Tibial artery (tissue), 4 donors: ENCODE measurements around the gene RPH3AL.

Experiments
- DNase-seq, 2 donors: peaks; one replicate each; pipeline ENCODE4 v3.0.0-alpha.2; 2019
- H3K27ac ChIP-seq, 2 donors: fragments of 200-600 bp; sonication (generic) in 1 of 2; 1 replicate in 1 of 2; 2 replicates in 1 of 2; pipeline ENCODE4 v1.5.1; 2018 to 2019; ENCODE audit warnings: mild to moderate bottlenecking in 1 of 2
- H3K27me3 ChIP-seq, 2 donors: fragments of 200-600 bp; sonication (generic) in 1 of 2; one replicate each; pipeline versions ENCODE4 v1.5.1 to v1.6.0; 2016 to 2019
- H3K36me3 ChIP-seq, 3 donors: fragments of 200-600 bp; sonication (generic) in 2 of 3; one replicate each; pipeline ENCODE4 v1.5.1; 2016 to 2019; ENCODE audit warnings: mild to moderate bottlenecking in 2 of 3
- H3K4me1 ChIP-seq, 4 donors: fragments of 200-600 bp; sonication (generic) in 2 of 4; 1 replicate in 3 of 4; 2 replicates in 1 of 4; pipeline ENCODE4 v1.5.1; 2016 to 2019
- H3K4me3 ChIP-seq, 2 donors: fragments of 200-600 bp; sonication (generic) in 1 of 2; 1 replicate in 1 of 2; 2 replicates in 1 of 2; pipeline ENCODE4 v1.5.1; 2018 to 2019; ENCODE audit warnings: mild to moderate bottlenecking in 2 of 2
- H3K9me3 ChIP-seq, 3 donors: fragments of 200-600 bp; sonication (generic) in 1 of 3; one replicate each; pipeline ENCODE4 v1.5.1; 2016 to 2019
- intact Hi-C: fragments of 100-400 bp; cut with DNase I; formaldehyde crosslinking; loops from one replicate; pipeline ENCODE4 v1.15.0; 2023; ENCODE audit warnings: low total_unique reads
- TF ChIP-seq, protein P1 (sequence below), 2 experiments: fragments of 200-600 bp in 1 of 2; fragments of 450-650 bp in 1 of 2; IDR thresholded peaks; one replicate each; pipeline ENCODE4 v1.5.1; 2017 to 2019; ENCODE audit warnings: antibody characterized with exemption in 2 of 2, mild to moderate bottlenecking in 1 of 2, moderate library complexity in 1 of 2

The RPH3AL gene

DNA sequence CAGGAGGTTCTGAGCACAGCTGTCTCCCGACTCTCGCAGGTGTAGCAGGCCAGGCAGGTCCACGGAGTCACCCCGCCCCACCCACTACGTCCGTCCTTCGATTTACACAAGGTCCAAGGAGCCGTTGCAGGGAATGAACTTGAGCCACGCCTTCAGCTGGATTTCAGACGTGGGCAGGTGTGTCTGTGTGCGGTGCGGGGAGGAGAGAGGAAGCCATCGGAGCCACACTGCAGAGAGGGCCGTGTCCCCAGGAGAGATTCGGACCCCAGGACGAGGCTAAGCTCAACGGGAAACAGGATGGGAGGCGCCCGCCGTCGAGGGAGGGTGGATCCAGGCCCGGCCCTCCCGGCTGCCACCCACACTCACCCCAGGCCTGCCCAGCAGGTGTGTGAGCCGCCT lies 50.3 kb downstream of the RPH3AL start:
- Histone ChIP-seq H3K27ac (no peak overlapping the region), H3K36me3 (no peaks in the 10 kb centered on the region), H3K27me3 (peaks cover 0 to 45% of the 10 kb centered on the region in 2 donors), H3K4me1 (no peaks in the 10 kb centered on the region), H3K9me3 (no peaks in the 10 kb centered on the region), H3K4me3 (no peak overlapping the region)
- no peak for DNase-seq
- TF ChIP-seq, protein P1, sequence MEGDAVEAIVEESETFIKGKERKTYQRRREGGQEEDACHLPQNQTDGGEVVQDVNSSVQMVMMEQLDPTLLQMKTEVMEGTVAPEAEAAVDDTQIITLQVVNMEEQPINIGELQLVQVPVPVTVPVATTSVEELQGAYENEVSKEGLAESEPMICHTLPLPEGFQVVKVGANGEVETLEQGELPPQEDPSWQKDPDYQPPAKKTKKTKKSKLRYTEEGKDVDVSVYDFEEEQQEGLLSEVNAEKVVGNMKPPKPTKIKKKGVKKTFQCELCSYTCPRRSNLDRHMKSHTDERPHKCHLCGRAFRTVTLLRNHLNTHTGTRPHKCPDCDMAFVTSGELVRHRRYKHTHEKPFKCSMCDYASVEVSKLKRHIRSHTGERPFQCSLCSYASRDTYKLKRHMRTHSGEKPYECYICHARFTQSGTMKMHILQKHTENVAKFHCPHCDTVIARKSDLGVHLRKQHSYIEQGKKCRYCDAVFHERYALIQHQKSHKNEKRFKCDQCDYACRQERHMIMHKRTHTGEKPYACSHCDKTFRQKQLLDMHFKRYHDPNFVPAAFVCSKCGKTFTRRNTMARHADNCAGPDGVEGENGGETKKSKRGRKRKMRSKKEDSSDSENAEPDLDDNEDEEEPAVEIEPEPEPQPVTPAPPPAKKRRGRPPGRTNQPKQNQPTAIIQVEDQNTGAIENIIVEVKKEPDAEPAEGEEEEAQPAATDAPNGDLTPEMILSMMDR (IDR thresholded peaks at IDR 0.05) = no peak
- intact Hi-C loops = no loop called here

DNA sequence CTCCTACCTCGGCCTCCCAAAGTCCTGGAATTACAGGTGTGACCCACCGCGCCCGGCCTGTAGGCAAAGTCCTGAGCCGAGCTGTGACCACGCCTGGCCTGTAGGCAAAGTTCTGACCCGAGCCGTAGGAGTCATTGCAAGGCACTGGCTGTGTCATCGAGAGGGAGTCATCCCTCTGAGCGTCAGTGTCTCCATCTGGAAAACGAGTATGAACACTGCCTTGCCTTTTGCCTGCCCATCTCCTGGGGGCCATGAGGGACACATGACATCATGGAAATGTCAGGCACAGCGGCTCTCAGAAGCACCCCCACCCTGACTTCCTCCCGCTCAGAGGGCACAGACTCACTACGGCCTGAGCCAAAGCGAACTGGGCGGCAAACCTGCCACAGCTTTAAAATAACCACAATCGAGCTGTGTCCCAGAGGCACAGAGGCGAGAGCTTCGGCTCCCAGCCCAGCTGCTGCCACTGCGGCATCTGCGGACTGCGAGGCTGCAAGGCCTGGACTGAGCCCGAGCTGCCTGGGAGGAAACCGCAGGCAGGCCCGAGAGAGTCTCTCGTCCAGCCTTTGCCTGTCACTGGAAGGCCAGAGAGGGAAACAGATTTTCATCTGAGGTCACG lies 50.8 kb downstream of the RPH3AL start:
- Histone ChIP-seq H3K27me3 (peaks cover 0 to 50% of the 10 kb centered on the region in 2 donors), H3K4me3 (no peak overlapping the region), H3K36me3 (no peaks in the 10 kb centered on the region), H3K9me3 (no peaks in the 10 kb centered on the region), H3K4me1 (no peaks in the 10 kb centered on the region), H3K27ac (no peak overlapping the region)
- no peak for DNase-seq
- intact Hi-C loops = no loop called here
- TF ChIP-seq, protein P1 (IDR thresholded peaks at IDR 0.05) = no peak

DNA sequence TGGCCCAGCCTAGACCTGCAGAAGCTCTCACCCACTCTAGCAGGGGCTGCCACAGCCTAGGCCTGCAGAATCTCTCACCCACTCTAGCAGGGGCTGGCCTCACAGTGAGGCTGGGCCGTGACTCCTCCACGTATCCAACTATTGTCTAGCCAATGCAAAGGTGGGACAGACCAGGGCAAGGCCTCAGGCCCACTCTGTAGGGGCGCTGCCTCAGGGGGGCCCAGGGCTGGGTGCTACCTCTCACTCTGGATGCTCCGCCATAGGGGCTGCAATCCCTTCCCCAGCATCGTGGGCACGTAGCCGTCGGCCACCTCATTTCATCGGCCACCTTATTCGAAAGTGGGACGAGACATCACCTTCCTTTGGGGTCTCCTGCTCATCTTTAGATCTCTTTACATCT lies 51.7 kb downstream of the RPH3AL start:
- no peaks in the 10 kb centered on the region for H3K36me3 ChIP-seq
- TF ChIP-seq, protein P1 (IDR thresholded peaks at IDR 0.05) = no peak
- H3K27ac ChIP-seq = no peak overlapping the region
- peaks cover 0 to 55% of the 10 kb centered on the region in 2 donors for H3K27me3 ChIP-seq
- no peak overlapping the region for H3K4me3 ChIP-seq
- H3K9me3 ChIP-seq = no peaks in the 10 kb centered on the region
- intact Hi-C loops = no loop called here
- H3K4me1 ChIP-seq = no peaks in the 10 kb centered on the region
- DNase-seq = no peak

DNA sequence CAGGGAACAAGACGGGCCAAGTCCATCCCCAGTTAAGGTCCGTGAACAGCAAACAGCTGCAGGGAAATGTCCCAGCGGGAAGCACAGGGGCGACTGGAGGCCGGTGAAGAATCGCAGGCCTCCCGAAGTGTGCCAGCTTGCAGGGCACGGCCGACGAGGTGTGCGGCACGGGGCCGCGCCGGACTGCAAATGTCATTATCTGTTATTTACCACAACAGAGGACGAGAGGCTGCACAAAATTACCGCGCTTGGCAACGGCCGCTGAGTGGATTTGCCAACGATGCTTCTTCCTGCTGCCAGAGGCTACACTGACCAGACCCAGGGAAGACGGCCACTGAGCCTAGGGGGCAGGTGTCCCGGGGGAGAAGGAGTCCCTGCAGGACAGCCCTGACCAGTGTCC lies 53.1 kb downstream of the RPH3AL start:
- intact Hi-C loops = no loop called here
- peaks cover 0 to 49% of the 10 kb centered on the region in 2 donors for H3K27me3 ChIP-seq
- DNase-seq = no peak
- H3K4me3 ChIP-seq = no peak overlapping the region
- H3K4me1 ChIP-seq = no peaks in the 10 kb centered on the region
- no peak overlapping the region for H3K27ac ChIP-seq
- no peaks in the 10 kb centered on the region for H3K36me3 ChIP-seq
- no peaks in the 10 kb centered on the region for H3K9me3 ChIP-seq
- TF ChIP-seq, protein P1 (IDR thresholded peaks at IDR 0.05) = no peak

DNA sequence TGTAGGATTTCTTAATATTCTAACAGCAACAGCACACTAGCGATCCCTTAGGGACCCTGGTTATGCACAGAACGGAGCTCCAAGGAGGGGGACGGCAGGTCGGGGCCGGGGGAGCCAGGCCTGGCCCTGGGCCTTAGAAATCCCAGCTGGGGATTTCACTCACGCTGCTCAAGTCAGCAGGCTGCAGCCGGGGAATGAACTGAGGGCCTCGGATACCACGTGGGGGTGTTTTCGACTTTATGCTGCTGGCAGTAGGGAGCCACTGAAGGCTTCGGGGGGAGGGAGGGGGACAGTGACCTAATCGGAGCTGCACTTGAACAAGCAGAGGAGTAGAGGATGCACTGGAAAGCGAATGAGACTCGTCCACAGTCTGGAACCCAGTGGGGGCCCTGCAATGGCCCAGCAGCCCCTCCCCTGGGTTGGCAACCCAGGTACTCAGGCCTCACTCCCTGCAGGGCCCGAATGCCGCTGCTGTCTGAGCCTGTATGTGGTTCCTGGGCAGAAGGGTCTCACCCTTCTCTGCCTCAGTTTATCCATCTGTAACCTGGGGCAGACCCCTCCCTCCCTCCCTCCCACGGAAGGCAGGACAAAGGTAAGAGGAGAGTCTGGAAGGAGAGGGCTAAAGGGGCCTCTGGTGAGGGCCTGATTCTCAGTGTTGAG lies 53.7 kb downstream of the RPH3AL start:
- peaks cover 0 to 50% of the 10 kb centered on the region in 2 donors for H3K27me3 ChIP-seq
- H3K36me3 ChIP-seq = no peaks in the 10 kb centered on the region
- H3K4me1 ChIP-seq = no peaks in the 10 kb centered on the region
- TF ChIP-seq, protein P1 (IDR thresholded peaks at IDR 0.05) = no peak
- peak; percentile 53 to 76 for DNase-seq
- no peak overlapping the region for H3K27ac ChIP-seq
- no peaks in the 10 kb centered on the region for H3K9me3 ChIP-seq
- intact Hi-C loops = no loop called here
- no peak overlapping the region for H3K4me3 ChIP-seq
